ENCODE data around the gene GYPE. TPM values are rescaled to one million over a fixed set of nuclear protein-coding genes. Genes with fewer than 3 reads are reported as not detected.
"Not testable (repeated sequence)": the region's sequence is repeated elsewhere in the genome, so short reads cannot be mapped to it uniquely, and the experiment has no call there.

Gene GYPE
- total RNA-seq, 1 donor from 2014 or later = 0.41 TPM

- Mint-ChIP-seq H3K9me3 (ENCODE audit: unreplicated experiment) (no peaks in the 10 kb centered on the region), H3K27me3 (ENCODE audit: unreplicated experiment) (no peaks in the 10 kb centered on the region), H3K36me3 (ENCODE audit: low read depth, unreplicated experiment) (no peaks in the 10 kb centered on the region), H3K27ac (ENCODE audit: unreplicated experiment) (no peak overlapping the region), H3K4me3 (ENCODE audit: unreplicated experiment) (no peak overlapping the region), H3K4me1 (ENCODE audit: unreplicated experiment) (no peaks in the 10 kb centered on the region)
- TF ChIP-seq, protein P1, sequence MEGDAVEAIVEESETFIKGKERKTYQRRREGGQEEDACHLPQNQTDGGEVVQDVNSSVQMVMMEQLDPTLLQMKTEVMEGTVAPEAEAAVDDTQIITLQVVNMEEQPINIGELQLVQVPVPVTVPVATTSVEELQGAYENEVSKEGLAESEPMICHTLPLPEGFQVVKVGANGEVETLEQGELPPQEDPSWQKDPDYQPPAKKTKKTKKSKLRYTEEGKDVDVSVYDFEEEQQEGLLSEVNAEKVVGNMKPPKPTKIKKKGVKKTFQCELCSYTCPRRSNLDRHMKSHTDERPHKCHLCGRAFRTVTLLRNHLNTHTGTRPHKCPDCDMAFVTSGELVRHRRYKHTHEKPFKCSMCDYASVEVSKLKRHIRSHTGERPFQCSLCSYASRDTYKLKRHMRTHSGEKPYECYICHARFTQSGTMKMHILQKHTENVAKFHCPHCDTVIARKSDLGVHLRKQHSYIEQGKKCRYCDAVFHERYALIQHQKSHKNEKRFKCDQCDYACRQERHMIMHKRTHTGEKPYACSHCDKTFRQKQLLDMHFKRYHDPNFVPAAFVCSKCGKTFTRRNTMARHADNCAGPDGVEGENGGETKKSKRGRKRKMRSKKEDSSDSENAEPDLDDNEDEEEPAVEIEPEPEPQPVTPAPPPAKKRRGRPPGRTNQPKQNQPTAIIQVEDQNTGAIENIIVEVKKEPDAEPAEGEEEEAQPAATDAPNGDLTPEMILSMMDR (IDR thresholded peaks at IDR 0.05; ENCODE audit: unreplicated experiment) = no peak
- no peak for DNase-seq (ENCODE audit: low spot score)
These were observed 21.8 kb downstream of the GYPE start for GRCh38 chr4:143883529-143883928.

DNA sequence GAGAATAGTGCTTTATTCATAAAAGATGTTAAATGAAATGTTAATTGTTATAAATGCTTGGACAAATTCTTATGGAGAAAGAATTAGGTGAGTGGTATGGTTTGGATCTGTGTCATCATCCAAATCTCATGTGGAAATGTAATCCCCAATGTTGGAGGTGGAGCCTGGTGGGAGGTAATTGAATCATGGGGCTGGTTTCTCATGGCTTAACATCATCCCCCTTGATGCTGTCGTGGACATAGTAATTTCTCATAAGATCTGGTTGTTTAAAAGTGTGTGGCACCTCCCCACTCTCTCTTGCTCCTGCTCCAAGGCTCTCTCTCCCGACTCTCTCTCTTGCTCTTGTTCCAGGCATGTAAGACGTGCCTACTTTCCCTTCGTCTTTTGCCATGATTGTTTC is 22.5 kb downstream of the GYPE start:
- H3K27me3 Mint-ChIP-seq (ENCODE audit: unreplicated experiment) = no peaks in the 10 kb centered on the region
- no peak for DNase-seq (ENCODE audit: low spot score)
- no peak overlapping the region for H3K27ac Mint-ChIP-seq (ENCODE audit: unreplicated experiment)
- TF ChIP-seq, protein P1 (IDR thresholded peaks at IDR 0.05; ENCODE audit: unreplicated experiment) = no peak
- H3K36me3 Mint-ChIP-seq (ENCODE audit: low read depth, unreplicated experiment) = no peaks in the 10 kb centered on the region
- H3K4me3 Mint-ChIP-seq (ENCODE audit: unreplicated experiment) = no peak overlapping the region
- H3K9me3 Mint-ChIP-seq (ENCODE audit: unreplicated experiment) = no peaks in the 10 kb centered on the region
- H3K4me1 Mint-ChIP-seq (ENCODE audit: unreplicated experiment) = no peaks in the 10 kb centered on the region

DNA sequence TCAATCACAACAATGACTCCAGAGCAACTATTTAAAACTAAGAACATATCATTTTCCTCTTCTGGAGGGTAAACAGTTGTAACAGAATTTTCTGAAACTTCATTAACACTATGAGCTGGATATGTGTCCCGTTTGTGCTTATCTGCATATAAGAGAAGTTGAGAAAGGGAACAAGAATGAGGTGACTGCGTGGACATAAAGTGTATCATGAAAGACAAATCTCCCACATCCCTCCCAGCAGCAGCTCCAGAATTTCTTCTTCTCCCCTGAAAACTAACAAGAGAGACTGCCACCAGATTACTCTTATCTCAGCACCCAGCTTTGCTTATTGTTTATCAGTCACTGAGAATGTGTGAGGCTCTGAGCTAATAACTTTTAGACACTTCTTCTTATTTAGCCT is 25.8 kb downstream of the GYPE start:
- not testable (repeated sequence) for H3K36me3 Mint-ChIP-seq (ENCODE audit: low read depth, unreplicated experiment); H3K27me3 Mint-ChIP-seq (ENCODE audit: unreplicated experiment); H3K4me1 Mint-ChIP-seq (ENCODE audit: unreplicated experiment); H3K27ac Mint-ChIP-seq (ENCODE audit: unreplicated experiment); H3K9me3 Mint-ChIP-seq (ENCODE audit: unreplicated experiment); DNase-seq (ENCODE audit: low spot score); H3K4me3 Mint-ChIP-seq (ENCODE audit: unreplicated experiment)

GRCh38 chr4:143875357-143875756 is 30.0 kb downstream of the GYPE start:
- not testable (repeated sequence) for DNase-seq (ENCODE audit: low spot score); H3K9me3 Mint-ChIP-seq (ENCODE audit: unreplicated experiment); H3K4me3 Mint-ChIP-seq (ENCODE audit: unreplicated experiment); H3K27me3 Mint-ChIP-seq (ENCODE audit: unreplicated experiment); H3K27ac Mint-ChIP-seq (ENCODE audit: unreplicated experiment); H3K4me1 Mint-ChIP-seq (ENCODE audit: unreplicated experiment); H3K36me3 Mint-ChIP-seq (ENCODE audit: low read depth, unreplicated experiment)

DNA sequence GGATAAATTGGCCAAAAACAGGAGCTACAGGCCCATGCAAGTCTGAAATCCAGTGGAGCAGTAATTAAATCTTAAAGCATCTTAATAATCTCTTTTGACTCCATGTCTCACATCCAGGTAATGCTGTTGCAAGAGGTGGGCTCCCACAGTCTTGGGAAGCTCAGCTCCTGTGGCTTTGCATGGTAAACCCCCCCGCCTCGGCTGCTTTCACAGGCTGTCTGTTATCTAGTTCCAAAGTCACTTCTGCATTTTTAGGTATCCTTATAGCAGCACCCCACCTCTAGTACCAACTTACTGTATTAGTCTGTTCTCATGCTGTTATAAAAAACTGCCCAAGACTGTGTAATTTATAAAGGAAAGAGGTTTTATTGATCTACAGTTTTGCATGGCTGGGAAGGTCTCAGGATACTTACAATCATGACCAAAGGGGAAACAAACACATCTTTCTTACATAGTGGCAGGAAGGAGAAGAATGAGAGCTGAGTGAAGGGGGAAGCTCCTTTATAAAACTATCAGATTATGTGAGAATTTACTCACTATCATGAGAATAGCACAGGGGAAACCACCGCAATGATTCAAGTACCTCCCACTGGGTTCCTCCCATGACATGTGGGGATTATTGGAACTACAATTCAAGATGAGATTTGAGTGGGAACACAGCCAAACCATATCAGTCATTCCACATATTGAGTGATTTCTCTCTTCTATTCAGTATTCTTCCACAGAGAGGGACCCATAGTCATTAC is 34.7 kb downstream of the GYPE start:
- not testable (repeated sequence) for H3K4me1 Mint-ChIP-seq (ENCODE audit: unreplicated experiment); DNase-seq (ENCODE audit: low spot score); H3K27me3 Mint-ChIP-seq (ENCODE audit: unreplicated experiment); H3K4me3 Mint-ChIP-seq (ENCODE audit: unreplicated experiment); H3K27ac Mint-ChIP-seq (ENCODE audit: unreplicated experiment); H3K9me3 Mint-ChIP-seq (ENCODE audit: unreplicated experiment); H3K36me3 Mint-ChIP-seq (ENCODE audit: low read depth, unreplicated experiment)

DNA sequence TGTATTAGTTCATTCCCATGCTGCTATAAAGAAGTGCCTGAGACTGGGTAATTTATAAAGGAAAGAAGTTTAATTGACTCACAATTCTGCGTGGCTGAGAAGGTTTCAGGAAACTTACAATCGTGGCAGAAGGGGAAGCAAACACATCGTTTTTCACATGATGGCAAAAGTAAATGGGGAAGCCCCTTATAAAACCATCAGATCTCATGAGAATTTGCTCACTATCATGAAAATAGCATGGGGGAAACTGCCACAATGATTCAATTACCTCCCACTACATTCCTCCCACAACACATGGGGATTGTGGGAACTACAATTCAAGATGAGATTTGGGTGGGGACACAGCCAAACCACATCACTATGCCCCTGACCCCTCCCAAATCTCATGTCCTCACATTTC is 35.4 kb downstream of the GYPE start:
- H3K36me3 Mint-ChIP-seq (ENCODE audit: low read depth, unreplicated experiment); H3K4me1 Mint-ChIP-seq (ENCODE audit: unreplicated experiment); H3K9me3 Mint-ChIP-seq (ENCODE audit: unreplicated experiment): not testable (repeated sequence)

DNA sequence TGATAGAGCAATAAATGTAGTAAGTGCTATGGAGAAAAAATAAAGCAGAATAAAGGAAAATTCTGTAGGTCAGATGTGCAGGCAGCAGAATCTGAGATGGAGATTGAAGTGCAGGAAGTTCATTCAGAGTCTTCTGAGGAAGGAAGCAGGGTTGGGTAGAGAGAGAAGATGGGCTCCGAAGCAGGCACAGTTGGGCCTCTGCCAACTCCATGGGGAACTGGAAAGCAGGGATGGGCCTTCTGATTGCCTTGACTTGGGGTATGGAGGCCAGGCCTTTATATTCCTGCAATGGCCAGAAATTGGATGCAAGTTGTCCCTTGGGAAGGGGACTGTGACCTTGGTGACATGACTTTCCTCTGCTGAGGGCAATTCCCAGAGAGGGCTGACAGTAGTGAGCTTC is 42.6 kb downstream of the GYPE start:
- not testable (repeated sequence) for H3K27me3 Mint-ChIP-seq (ENCODE audit: unreplicated experiment); H3K9me3 Mint-ChIP-seq (ENCODE audit: unreplicated experiment); H3K4me1 Mint-ChIP-seq (ENCODE audit: unreplicated experiment); DNase-seq (ENCODE audit: low spot score); H3K36me3 Mint-ChIP-seq (ENCODE audit: low read depth, unreplicated experiment); H3K27ac Mint-ChIP-seq (ENCODE audit: unreplicated experiment); H3K4me3 Mint-ChIP-seq (ENCODE audit: unreplicated experiment)

More for the DNA sequence above, 35.4 kb downstream of the GYPE start:
- H3K27me3 Mint-ChIP-seq (ENCODE audit: unreplicated experiment); DNase-seq (ENCODE audit: low spot score); H3K27ac Mint-ChIP-seq (ENCODE audit: unreplicated experiment); H3K4me3 Mint-ChIP-seq (ENCODE audit: unreplicated experiment): not testable (repeated sequence)
